NCI-H1436 (cell line): ENCODE data around the gene TOM1L2.

ENCODE experiments used
- DNase-seq: peaks from one replicate; lab custom pipeline; 2025; lab: John Stamatoyannopoulos, UW

TOM1L2 gene

DNA sequence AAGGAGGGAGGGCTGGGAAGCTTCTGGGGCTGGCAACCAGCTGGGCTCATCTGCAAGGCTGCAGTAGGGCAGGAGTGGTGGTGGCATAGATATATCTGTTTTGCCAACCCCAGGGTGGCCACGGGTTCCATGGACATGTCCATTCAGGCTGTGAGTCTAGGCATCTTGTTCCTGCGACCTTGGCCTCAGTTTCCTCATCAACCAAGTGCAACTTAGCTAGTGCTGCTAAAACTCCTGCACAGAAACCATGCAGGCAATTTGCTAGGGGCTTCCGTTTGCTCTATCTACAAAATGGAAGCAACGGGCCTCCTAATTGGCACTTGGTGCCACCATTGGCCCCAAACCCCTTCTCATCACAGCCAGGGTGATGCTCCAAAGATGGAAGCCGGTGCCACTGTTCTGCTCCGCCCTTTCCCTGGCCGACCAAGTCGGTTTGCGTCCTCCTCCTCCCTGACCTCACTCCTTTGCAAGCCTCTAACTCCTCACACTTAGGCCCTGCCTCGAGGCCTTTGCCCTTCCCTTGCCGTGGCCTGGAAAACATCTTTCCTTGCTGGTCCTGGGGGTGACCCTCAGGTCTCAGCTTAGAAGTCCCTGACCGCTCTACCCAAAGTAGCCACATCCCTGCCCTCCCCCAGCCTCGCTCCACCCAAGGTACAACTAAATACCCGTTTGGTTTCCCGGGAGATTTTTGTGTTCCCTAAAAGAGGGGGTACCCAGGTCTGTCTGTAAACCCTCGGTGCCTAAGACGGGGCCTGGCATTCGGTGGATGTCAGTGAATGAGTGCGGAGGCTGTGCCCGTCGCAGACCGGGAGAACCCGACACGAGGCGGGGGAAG is 136.6 kb downstream of the TOM1L2 start:
- no peak for DNase-seq

DNA sequence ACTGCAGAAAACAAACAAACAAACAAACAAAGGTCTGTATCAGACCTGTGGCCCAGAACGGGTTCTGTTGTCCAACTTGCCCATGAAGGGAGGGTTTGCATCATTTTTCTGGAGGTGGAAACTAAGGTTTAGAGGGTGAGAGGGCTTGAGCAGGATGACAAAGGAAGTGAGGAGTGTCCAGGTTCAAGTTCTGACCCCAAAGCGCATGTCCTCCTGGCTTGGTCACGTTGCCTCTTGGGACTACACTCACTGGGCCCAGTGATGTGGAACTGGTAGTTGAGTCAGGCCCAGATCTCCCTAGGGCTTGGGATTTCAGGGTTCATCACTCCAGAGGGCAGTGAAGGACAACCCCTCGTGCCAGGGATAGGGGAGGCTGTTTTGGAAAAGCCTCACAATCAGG is 137.2 kb downstream of the TOM1L2 start:
- DNase-seq = no peak

GRCh38 chr17:17833658-17834357 is 138.4 kb downstream of the TOM1L2 start:
- DNase-seq = no peak

DNA sequence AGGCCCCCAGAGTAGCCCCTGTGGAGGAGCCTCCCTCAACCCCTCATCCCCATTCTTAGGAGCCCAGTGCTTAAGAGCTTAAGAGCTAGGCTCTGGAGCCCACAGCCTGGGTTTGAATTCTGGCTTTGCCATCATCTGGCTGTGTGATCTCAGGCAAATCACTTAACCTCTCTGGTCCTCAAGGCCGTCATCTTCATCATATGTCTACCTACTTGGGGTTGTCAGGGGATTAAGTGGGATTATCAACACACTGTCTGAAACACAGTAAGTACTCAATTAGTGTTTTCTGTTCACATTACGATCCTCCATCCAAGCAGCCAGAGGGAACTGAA is 140.2 kb downstream of the TOM1L2 start:
- DNase-seq = no peak

- DNase-seq = no peak
Observed at GRCh38 chr17:17831208-17832031, 140.8 kb downstream of the TOM1L2 start.

DNA sequence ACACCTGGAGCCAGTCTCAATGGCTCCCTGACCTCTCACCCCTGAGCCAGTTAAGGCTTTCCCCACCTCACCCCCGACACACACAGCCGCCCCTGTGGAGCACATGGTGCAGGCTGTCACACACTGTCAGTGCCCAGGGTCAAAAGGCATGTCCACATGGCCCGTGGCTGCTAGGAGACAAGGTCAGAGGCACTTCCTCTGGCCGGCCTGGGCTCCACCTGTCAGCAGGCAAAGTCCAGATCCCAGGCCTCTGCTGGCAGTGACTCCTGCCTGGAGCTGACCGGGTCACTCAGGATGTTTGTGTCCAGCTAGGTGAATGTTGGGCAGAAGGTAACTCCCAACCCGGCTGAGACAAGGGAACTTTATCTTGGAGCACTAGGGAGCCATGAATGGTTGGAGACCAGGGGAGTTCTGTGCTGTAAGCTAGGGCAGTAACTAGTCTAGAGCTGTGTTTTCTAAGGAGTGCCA is 141.4 kb downstream of the TOM1L2 start:
- DNase-seq = no peak

DNA sequence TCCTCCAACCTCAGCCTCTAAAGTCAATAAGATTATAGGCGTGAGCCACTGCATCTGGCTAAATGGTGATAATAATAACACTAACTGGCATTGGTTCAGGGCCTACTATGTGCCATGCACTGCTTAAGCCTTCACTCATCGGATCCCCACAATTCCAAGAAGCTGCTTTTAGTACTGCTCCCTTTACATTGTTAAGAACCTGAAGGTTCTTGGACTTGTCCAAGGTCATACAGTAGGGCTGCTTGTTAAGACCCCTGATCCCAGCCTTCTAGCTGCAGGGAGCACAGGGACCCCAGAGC is 142.0 kb downstream of the TOM1L2 start:
- DNase-seq = no peak

DNA sequence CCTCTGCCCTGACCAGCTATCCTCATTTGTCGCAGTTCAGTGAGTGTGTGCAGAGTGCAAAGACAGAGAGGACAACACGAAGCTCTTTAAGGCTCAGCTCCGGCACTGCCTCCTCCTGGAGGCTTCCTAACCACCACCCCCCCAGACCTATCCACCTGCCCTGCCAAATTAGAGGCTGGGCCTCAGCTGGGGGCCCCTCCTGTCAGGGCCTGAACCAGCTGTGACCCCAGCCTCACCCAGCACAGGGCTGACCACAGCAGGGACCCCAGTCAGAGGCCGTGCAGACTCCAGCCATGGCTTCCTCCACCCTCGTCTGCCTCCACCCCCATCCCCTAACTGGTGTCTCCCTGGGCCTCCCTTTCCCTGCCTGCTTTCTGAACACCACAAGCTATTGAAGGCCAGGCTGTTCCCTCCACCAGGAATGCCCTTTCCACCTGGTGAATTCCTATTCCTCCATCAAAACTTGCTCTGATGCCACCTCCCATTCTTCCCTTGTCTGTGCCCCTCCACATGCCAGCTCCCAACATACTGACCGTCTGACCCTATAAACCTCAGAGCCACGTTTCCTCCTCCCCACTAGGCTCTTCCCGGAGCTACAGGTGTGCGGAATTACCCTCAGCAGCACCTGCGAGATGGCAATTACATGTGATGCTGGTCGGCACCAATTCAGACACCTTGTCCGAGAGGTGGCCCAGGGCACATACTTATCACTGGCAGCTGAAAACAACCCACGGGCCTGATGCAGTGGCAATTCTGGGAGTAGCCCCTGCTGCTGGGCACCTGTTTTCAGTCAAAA is 144.2 kb downstream of the TOM1L2 start:
- no peak for DNase-seq

DNA sequence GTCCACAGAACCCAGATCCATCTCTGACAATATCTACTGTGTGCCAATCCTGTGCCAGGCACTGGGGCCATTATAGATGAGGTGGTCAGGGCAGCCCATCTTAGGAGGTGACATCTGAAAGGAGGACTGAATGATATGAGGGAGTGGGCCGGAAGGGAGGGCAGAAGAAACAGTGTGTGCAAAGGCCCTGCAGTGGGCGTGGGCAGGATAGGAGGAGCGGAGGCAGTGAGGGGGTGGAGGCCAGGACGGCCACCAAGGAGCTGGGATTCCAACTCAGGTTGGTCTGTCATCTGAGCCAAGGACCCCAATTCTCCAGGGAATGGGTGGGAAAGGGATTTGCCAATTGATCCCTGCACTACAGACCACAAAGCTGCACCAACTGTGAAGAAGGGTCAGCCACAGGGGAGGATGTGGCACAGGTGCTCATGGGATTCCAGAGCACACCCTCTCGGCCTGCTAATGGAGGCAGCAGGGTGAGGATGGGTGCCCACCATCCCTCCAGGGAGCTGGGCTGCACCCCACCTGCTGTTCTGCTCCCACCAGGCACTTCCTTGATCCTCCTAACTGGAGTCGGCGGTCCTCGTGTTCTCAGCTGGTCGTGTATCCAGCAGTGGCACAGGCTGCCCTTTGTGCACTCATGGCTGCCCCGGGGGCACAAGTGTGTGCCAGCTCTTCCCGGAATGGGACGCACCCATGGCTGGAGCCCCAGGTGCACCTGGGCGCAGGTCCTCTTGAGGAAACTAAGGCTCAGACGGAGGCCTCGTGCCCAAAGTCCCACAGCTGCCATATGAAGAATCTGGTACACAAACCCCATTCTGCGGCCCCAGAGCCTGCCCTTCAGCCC is 145.0 kb downstream of the TOM1L2 start:
- DNase-seq = no peak

DNA sequence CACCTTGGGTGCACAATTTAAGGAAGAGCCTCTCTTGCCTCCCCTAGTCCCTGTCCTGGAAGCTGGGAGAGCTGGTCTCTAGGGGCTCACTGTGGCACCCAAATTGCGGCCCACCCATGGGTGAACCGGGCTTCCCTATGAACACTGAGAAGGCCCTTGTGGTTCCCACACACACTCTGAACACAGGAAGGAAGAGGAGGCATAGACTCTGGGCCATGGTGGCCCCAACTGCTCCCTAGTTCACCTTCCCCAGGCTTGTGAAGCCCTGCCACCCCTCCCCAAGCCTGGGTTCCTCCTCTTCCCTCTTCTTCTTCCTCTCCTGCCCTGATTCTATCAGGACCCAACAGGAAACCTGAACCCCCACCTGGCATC is 145.9 kb downstream of the TOM1L2 start:
- DNase-seq = no peak

DNA sequence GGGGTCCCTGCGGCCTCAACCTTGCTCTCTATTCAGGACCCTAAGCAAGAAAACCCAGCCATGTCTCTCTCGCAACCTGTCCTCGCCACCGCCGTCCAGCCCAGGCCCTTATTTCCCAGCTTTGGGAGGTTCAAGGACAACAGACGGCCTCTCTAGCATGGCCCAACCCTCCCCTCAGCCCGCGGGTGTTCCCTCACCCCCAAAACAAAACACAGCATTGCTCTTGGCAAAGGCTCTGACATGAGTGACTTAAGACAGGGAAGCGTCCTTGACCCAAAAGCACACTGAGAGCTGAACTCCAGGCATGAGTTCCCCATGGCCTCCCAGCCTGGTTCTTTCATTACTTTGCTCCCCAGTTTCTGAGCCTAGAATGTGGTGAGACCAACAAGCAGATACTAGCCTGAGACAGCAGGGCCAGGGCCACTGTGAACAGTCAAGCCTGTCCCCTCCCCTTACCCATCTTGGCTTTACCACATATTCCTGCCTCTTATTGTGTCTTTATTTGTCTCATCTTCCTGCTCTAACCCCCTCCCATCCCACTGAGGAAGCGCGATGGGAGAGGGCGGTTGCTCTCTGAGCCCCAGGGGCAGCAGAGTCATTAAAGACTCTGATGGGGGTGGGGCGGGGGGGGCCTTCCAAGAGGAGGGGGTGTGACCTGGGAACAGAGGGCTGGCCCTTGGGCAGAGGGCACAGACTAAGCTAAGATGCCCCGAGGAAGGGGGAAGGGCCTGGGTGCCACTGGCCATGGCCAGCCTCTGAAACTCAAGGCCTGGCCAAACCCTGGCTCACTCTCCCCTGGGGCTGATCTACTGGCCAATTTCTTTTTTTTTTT is 147.2 kb downstream of the TOM1L2 start:
- peak; percentile 25 for DNase-seq

DNA sequence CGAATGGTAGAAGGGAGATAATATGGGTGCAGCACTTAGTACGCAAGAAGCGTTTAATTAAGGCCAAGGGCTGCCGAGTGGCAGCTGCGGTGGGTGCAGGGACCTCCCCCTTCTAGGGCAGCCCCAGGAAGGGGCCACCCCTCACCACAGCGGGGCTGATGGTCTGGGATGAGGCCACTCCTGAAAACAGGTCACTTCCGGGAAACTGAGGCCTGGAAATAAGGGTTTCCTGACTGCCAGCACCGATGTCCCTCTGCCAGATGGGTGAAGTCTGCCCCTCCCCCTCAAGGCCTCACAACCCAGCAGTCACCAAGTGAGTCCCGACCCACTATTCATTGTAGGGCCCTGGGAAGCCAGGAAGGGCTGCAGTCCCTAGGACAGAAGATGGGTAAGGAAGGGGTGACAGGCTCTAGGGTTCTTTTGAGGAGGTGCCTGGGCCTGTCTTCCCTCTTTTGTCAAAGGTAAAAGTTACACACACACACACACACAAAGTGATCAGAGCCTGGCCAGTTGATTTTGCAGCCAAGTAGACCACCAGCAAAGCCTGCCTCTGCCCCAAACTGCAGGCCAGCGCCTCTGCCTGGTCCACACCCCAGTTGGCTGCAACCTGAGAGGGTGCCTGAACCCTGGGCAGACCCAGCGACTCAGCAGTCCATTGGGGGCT is 147.9 kb downstream of the TOM1L2 start:
- peak; percentile 94 for DNase-seq

DNA sequence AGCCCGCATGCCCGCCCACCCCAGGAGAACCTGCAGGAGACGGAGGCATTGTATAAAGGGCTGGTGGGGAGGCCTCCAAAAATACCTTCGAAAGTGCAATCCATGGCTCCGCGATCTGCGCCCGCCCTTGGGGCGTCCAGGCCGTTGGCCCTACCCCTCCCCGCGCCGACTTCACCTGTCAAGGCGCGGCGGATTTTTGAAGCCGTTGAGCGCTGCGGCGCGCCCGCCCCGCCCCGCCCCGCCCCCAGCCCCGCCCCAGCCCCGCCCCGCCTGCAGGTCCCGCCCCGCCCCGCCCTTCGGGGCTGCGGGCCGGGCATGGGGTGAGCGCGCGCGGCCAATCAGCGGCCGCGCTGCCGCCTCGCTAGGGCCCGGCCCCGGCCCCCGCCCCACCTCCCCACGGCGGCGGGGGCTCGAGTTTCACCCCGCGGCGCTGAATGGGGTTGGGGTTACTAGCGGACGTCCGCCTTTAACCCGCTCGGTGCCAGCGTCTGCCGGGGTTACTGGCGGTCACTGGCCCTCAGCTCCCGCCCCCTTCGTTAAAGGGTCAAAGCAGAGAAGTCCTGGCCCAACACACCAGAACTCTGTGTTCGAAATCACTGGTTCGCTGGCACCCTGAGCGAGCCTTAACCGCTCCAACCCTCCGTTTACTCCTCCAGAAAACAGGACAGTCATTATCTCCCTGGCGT is 148.6 kb downstream of the TOM1L2 start:
- DNase-seq = peak; percentile 95

GRCh38 chr17:17822616-17823015 is 149.6 kb downstream of the TOM1L2 start:
- DNase-seq = no peak

DNA sequence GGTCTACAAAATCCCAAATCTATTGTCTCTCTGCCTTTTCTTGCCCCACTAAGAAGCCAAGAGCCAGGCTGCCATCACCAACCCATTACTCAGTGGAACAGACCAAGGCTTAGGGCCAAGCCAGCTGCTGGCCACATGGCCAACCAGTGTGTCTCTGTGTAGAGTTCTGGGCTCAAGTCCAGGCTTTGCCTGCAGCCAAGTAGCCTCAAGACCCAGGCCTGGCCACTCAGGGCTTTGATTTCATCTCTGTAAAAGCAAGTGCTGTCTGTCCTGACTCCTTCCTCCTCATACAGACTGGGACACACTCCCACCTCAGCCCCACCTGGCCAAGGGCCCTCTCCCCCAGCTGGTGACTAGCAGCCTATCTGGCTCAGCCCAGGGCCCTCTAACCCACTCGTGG is 150.0 kb downstream of the TOM1L2 start:
- no peak for DNase-seq

DNA sequence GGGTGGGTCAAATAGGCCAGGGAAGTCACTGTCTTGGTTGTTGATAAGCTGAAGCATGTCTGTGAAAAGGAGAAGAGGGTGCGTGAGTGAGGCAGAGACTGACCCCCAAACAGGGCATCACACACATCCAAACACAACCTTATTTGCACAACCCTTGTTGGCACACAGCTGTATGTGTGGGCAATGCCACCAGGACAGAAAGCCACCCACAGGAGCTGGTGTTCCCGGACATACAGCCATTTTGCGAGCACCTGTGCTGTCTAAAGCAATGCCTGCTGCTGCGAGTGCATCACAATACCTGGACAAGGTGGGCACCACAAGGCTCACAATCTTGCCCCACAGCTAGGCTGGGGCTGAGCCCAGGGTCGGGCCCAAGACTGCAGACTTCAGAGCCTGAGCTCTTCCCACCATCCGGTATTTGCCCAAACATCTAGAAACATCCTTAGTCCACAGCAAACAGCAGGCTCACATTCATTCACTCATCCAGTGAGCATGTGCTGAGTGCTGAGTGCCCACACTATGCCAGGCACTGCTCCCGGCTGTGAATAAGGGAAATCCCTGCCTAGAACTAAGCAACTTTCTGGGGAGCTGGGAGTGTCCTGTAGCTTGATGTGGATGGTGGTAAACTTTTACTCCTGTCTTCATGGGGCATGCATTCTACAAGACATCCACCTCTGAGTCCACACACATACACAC is 151.6 kb downstream of the TOM1L2 start:
- DNase-seq = no peak

DNA sequence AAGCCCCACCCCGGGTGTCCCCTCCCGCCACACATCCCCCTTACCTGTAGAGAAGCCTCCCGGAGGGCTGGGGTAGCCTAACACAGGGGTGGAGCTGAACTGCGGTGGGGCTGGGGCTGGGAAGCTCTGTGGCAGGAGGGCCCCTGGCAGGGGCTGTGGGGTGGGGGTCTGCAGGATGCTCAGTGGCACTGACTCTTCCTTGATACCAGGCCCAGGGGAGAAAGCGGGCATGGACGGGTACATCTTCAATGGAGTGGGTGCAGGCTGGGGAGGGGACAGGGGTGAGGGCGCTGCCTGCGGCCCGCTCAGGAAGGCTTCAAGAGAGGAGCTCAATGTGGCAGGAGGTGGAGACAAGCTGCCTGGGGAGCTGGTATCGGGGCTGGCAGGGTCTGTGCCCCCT is 152.2 kb downstream of the TOM1L2 start:
- no peak for DNase-seq

DNA sequence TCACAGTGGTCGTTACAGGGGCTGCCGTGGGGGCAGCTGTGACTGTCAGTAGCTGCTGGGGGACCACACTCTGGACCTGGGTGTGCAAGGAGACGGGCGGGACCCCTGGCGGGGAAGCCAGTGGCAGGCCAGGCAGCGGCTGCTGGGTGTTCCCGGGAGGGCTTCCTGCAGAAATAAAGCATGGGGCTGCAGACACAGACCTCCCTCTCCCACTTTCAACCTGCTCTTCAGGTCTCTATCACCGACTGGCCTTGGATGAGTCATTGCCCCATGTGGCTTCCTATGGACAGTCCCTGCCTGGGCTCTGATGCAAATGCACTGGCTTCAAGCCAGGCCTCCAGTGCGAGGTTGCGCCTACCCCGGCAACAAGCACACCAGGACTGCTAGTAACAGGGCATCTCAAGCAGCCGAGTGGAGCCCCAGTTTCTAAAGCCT is 152.6 kb downstream of the TOM1L2 start:
- peak; percentile 33 for DNase-seq
